Glutamatergic neuron (in vitro differentiated cells): Measurements from ENCODE around the gene BLTP3B. TPM values are rescaled to one million over a fixed set of nuclear protein-coding genes. Genes with fewer than 3 reads are reported as not detected.

ENCODE experiments used
- DNase-seq: peaks from one replicate; pipeline ENCODE4 v3.0.0; 2022
- H3K27ac Mint-ChIP-seq: one replicate; pipeline ENCODE4 v1.8.0; 2020; ENCODE audit warnings: mild to moderate bottlenecking, mixed read lengths, inconsistent platforms; ENCODE audit not compliant: unreplicated experiment
- H3K27me3 Mint-ChIP-seq: one replicate; pipeline ENCODE4 v1.8.0; 2020; ENCODE audit warnings: mild to moderate bottlenecking, moderate library complexity, mixed read lengths, inconsistent platforms; ENCODE audit not compliant: unreplicated experiment
- H3K36me3 Mint-ChIP-seq: one replicate; pipeline ENCODE4 v1.8.0; 2020; ENCODE audit warnings: mild to moderate bottlenecking, mixed read lengths, inconsistent platforms; ENCODE audit not compliant: unreplicated experiment
- H3K4me1 Mint-ChIP-seq: one replicate; pipeline ENCODE4 v1.8.0; 2020; ENCODE audit warnings: mild to moderate bottlenecking, low read depth, mixed read lengths, inconsistent platforms; ENCODE audit not compliant: unreplicated experiment
- H3K4me3 Mint-ChIP-seq: one replicate; pipeline ENCODE4 v1.8.0; 2020; ENCODE audit warnings: mild to moderate bottlenecking, mixed read lengths, inconsistent platforms; ENCODE audit not compliant: unreplicated experiment
- H3K9me3 Mint-ChIP-seq: one replicate; pipeline ENCODE4 v1.8.0; 2020; ENCODE audit warnings: mild to moderate bottlenecking, moderate library complexity, mixed read lengths, inconsistent platforms; ENCODE audit not compliant: unreplicated experiment
- total RNA-seq: library from RNA; stranded (reverse); fragmentation: NEBNext Ultra II Directional; extraction: Animal tissue kit (Norgen Biotek cat#: 25700); gene quantifications from one replicate; pipeline ENCODE4 v1.2.1, GENCODE V29; 2021; ENCODE audit not compliant: unreplicated experiment
- TF ChIP-seq, protein P1 (sequence below): fragments of 200-600 bp; sonication (generic); IDR thresholded peaks from one replicate; pipeline ENCODE4 v1.5.0; 2021; ENCODE audit not compliant: partially characterized antibody, unreplicated experiment

BLTP3B gene
- total RNA-seq, 1 donor from 2014 or later = 25.7 TPM

DNA sequence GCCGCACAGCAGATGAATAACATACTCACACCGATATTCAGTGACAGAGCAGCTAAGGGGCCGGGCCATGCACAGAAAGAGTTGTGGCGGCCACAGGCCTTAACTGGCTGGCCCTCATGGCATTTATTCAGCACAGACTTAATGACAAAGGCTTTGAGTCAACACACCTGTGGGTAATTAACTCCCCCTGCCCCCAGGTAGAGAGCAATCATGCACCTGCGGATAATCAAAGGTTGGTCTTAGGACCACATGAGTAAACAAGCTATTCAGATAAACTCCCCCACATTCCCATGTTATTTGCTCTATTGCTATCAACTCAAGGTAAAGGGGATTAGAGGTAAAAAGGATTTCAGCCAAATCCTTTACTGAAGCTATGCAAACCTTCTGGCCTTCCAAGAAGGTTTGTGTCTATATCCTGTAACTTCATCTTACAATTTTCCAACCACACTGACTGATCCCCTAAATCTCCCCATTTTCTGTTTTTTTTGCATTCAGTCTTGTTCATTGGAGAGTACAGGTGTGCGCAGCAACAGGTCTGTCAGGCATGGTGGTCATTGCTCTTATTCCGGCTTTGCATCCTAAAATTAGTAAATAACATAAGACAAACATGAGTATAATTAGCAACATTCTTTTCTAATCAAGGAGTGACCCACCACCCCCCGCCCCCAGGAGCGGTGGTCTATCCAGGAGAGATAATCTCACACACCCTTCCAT is 16.9 kb upstream of the BLTP3B start:
- Mint-ChIP-seq H3K36me3 (no peaks in the 10 kb centered on the region), H3K27me3 (peaks cover 1% of the 10 kb centered on the region)
- TF ChIP-seq, protein P1, sequence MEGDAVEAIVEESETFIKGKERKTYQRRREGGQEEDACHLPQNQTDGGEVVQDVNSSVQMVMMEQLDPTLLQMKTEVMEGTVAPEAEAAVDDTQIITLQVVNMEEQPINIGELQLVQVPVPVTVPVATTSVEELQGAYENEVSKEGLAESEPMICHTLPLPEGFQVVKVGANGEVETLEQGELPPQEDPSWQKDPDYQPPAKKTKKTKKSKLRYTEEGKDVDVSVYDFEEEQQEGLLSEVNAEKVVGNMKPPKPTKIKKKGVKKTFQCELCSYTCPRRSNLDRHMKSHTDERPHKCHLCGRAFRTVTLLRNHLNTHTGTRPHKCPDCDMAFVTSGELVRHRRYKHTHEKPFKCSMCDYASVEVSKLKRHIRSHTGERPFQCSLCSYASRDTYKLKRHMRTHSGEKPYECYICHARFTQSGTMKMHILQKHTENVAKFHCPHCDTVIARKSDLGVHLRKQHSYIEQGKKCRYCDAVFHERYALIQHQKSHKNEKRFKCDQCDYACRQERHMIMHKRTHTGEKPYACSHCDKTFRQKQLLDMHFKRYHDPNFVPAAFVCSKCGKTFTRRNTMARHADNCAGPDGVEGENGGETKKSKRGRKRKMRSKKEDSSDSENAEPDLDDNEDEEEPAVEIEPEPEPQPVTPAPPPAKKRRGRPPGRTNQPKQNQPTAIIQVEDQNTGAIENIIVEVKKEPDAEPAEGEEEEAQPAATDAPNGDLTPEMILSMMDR = no peak

GRCh38 chr12:100158535-100158934 is 15.9 kb upstream of the BLTP3B start:
- Mint-ChIP-seq H3K9me3 (peaks cover 2% of the 10 kb centered on the region), H3K27me3 (peaks cover 1% of the 10 kb centered on the region), H3K27ac (no peak overlapping the region), H3K4me3 (no peak overlapping the region), H3K36me3 (no peaks in the 10 kb centered on the region), H3K4me1 (peaks cover 3% of the 10 kb centered on the region)
- TF ChIP-seq, protein P1 = no peak
- no peak for DNase-seq

More for the DNA sequence above, 16.9 kb upstream of the BLTP3B start:
- H3K9me3 Mint-ChIP-seq = peaks cover 2% of the 10 kb centered on the region
- H3K4me3 Mint-ChIP-seq = no peak overlapping the region
- no peak overlapping the region for H3K27ac Mint-ChIP-seq
- H3K4me1 Mint-ChIP-seq = peaks cover 4% of the 10 kb centered on the region
- no peak for DNase-seq

GRCh38 chr12:100157427-100157821 is 14.8 kb upstream of the BLTP3B start:
- peaks cover 1% of the 10 kb centered on the region for H3K27me3 Mint-ChIP-seq
- TF ChIP-seq, protein P1 = no peak
- no peak overlapping the region for H3K4me3 Mint-ChIP-seq
- H3K36me3 Mint-ChIP-seq = no peaks in the 10 kb centered on the region
- peaks cover 2% of the 10 kb centered on the region for H3K4me1 Mint-ChIP-seq
- no peak overlapping the region for H3K27ac Mint-ChIP-seq
- H3K9me3 Mint-ChIP-seq = peaks cover 2% of the 10 kb centered on the region
- no peak for DNase-seq

GRCh38 chr12:100156731-100157426 is 14.2 kb upstream of the BLTP3B start:
- H3K27ac Mint-ChIP-seq = no peak overlapping the region
- H3K4me3 Mint-ChIP-seq = no peak overlapping the region
- TF ChIP-seq, protein P1 = no peak
- DNase-seq = no peak
- H3K27me3 Mint-ChIP-seq = peaks cover 1% of the 10 kb centered on the region
- peaks cover 2% of the 10 kb centered on the region for H3K4me1 Mint-ChIP-seq
- H3K9me3 Mint-ChIP-seq = peaks cover 2% of the 10 kb centered on the region
- no peaks in the 10 kb centered on the region for H3K36me3 Mint-ChIP-seq
